Mesenchymal stem cell (in vitro differentiated cells and primary cell): ENCODE data around the gene OR52E6.

Source experiments
- DNase-seq: peaks from one replicate; pipeline ENCODE4 v3.0.0-alpha.2; 2013
- H2AFZ ChIP-seq: one replicate; pipeline ENCODE4 v1.6.1; 2013; ENCODE audit warnings: low read depth, mild to moderate bottlenecking, control low read depth, inconsistent platforms, low read length, moderate library complexity
- H2AK5ac ChIP-seq: 2 replicates; pipeline ENCODE4 v1.6.1; 2013; ENCODE audit warnings: low read length, moderate library complexity, mild to moderate bottlenecking, inconsistent platforms; ENCODE audit not compliant: severe bottlenecking
- H2BK120ac ChIP-seq: one replicate; pipeline ENCODE4 v1.6.1; 2013; ENCODE audit warnings: low read depth, mild to moderate bottlenecking, inconsistent platforms, low read length, moderate library complexity
- H2BK12ac ChIP-seq, 2 experiments: one replicate each; pipeline ENCODE4 v1.6.1; 2013; ENCODE audit warnings: inconsistent platforms in 2 of 2, low read length in 2 of 2, mild to moderate bottlenecking in 2 of 2, moderate library complexity in 2 of 2, control low read depth in 1 of 2
- H2BK15ac ChIP-seq: one replicate; pipeline ENCODE4 v1.6.1; 2013; ENCODE audit warnings: mild to moderate bottlenecking, low read depth, inconsistent platforms; ENCODE audit not compliant: poor library complexity, severe bottlenecking
- H2BK5ac ChIP-seq: 2 replicates; pipeline ENCODE4 v1.6.1; 2013; ENCODE audit warnings: low read depth, mild to moderate bottlenecking, low read length, control low read depth, inconsistent platforms; ENCODE audit not compliant: poor library complexity, severe bottlenecking
- H3K14ac ChIP-seq, 2 experiments: one replicate each; pipeline ENCODE4 v1.6.1; 2013; ENCODE audit warnings: inconsistent platforms in 2 of 2, low read length in 2 of 2, control low read depth in 1 of 2, mild to moderate bottlenecking in 1 of 2, moderate library complexity in 1 of 2
- H3K18ac ChIP-seq, 2 experiments: one replicate each; pipeline ENCODE4 v1.6.1; 2013; ENCODE audit warnings: inconsistent platforms in 2 of 2, low read length in 2 of 2, control low read depth in 1 of 2, low read depth in 1 of 2, mild to moderate bottlenecking in 1 of 2
- H3K23ac ChIP-seq, 2 experiments: one replicate each; pipeline ENCODE4 v1.6.1; 2013; ENCODE audit warnings: inconsistent platforms in 2 of 2, low read length in 2 of 2, mild to moderate bottlenecking in 2 of 2, moderate library complexity in 2 of 2, control low read depth in 1 of 2
- H3K27ac ChIP-seq: 2 replicates; pipeline ENCODE4 v1.5.1; 2013; ENCODE audit warnings: mild to moderate bottlenecking, moderate library complexity, low read length, control low read depth, inconsistent platforms; ENCODE audit not compliant: poor library complexity, severe bottlenecking
- H3K27me3 ChIP-seq, 2 experiments: 2 replicates each; pipeline versions ENCODE4 v1.6.1 to v1.7.0; 2013; ENCODE audit warnings: low read length in 2 of 2, mild to moderate bottlenecking in 2 of 2, moderate library complexity in 2 of 2, control low read depth in 1 of 2, inconsistent platforms in 1 of 2; ENCODE audit not compliant: control insufficient read depth in 1 of 2, insufficient read depth in 1 of 2
- H3K36me3 ChIP-seq, 2 experiments: 2 replicates each; pipeline versions ENCODE4 v1.6.1 to v1.7.0; 2013; ENCODE audit warnings: low read length in 2 of 2, control low read depth in 1 of 2, inconsistent platforms in 1 of 2, low read depth in 1 of 2, mild to moderate bottlenecking in 1 of 2; ENCODE audit not compliant: insufficient read depth in 2 of 2, control insufficient read depth in 1 of 2
- H3K4ac ChIP-seq, 2 experiments: one replicate each; pipeline ENCODE4 v1.6.1; 2013; ENCODE audit warnings: inconsistent platforms in 2 of 2, low read length in 2 of 2, mild to moderate bottlenecking in 2 of 2, moderate library complexity in 2 of 2, control low read depth in 1 of 2, low read depth in 1 of 2
- H3K4me1 ChIP-seq: 2 replicates; pipeline ENCODE4 v1.6.1; 2013; ENCODE audit warnings: low read depth, low read length, control low read depth; ENCODE audit not compliant: control insufficient read depth, insufficient read depth
- H3K4me2 ChIP-seq: 2 replicates; pipeline ENCODE4 v1.6.1; 2013; ENCODE audit warnings: low read length, mild to moderate bottlenecking, inconsistent platforms; ENCODE audit not compliant: poor library complexity, severe bottlenecking
- H3K4me3 ChIP-seq, 2 experiments: 2 replicates each; pipeline versions ENCODE4 v1.5.1 to v1.7.0; 2013; ENCODE audit warnings: low read length in 2 of 2, mild to moderate bottlenecking in 2 of 2, control low read depth in 1 of 2, low read depth in 1 of 2; ENCODE audit not compliant: insufficient read depth in 1 of 2
- H3K79me1 ChIP-seq: replicated peaks from 2 replicates; pipeline ENCODE4 v1.6.1; 2013; ENCODE audit warnings: mild to moderate bottlenecking, control low read depth, low read length, inconsistent platforms; ENCODE audit not compliant: poor library complexity, severe bottlenecking
- H3K9ac ChIP-seq: 2 replicates; pipeline ENCODE4 v1.7.0; 2013; ENCODE audit warnings: mild to moderate bottlenecking, low read length, moderate library complexity
- H3K9me3 ChIP-seq: 2 replicates; pipeline ENCODE4 v1.7.0; 2013; ENCODE audit warnings: mild to moderate bottlenecking, low read length; ENCODE audit not compliant: control insufficient read depth
- H4K8ac ChIP-seq: one replicate; pipeline ENCODE4 v1.6.1; 2013; ENCODE audit warnings: inconsistent platforms, mild to moderate bottlenecking, low read length, moderate library complexity
- H4K91ac ChIP-seq: one replicate; pipeline ENCODE4 v1.6.1; 2013; ENCODE audit warnings: mild to moderate bottlenecking, low read length, inconsistent platforms
- WGBS: methylation state at CpG from one replicate; pipeline ENCODE4 v1.1.7; 2013; ENCODE audit warnings: mixed read lengths; 5-methylcytosine and 5-hydroxymethylcytosine counted together

The OR52E6 gene

DNA sequence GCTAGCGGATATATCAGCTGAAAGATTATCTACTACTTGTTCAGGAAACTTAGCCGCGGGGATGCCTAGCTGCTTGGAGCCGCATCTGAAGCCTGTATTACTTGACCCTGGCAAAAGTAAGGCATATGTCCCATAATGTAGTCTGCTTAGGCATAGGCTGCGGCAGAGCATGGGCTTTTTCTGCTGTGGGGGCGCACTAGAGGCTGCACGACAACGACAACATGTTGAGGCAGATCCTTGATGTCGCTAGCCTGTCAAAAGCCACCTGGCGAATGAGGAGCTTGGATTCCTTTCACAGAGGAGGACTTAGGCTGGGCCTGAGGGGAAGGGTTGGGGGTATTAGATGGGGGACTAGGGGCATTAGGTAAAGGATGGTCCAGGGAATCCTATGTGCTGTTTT, 34.1 kb downstream of the OR52E6 start:
- peaks cover 5% of the 10 kb centered on the region for H3K9me3 ChIP-seq
- no peak overlapping the region for H3K27ac ChIP-seq
- H3K14ac ChIP-seq: no peak overlapping the region
- H2AK5ac ChIP-seq: no peak overlapping the region
- H3K9ac ChIP-seq: no peak overlapping the region
- WGBS: 64% methylated on average over 10 of the region's 10 CpGs
- H4K8ac ChIP-seq: no peak overlapping the region
- no peak overlapping the region for H2BK120ac ChIP-seq
- no peak overlapping the region for H3K23ac ChIP-seq
- H2AFZ ChIP-seq: no peak overlapping the region
- no peak overlapping the region for H4K91ac ChIP-seq
- H3K79me1 ChIP-seq: no peaks in the 10 kb centered on the region
- H3K4me2 ChIP-seq: no peak overlapping the region
- DNase-seq: no peak
- peaks cover 3% of the 10 kb centered on the region for H3K4me1 ChIP-seq
- H2BK5ac ChIP-seq: no peak overlapping the region
- H3K18ac ChIP-seq: no peak overlapping the region
- H2BK12ac ChIP-seq: no peak overlapping the region
- no peaks in the 10 kb centered on the region for H3K36me3 ChIP-seq
- no peak overlapping the region for H3K4ac ChIP-seq
- no peak overlapping the region for H3K4me3 ChIP-seq
- H3K27me3 ChIP-seq: peaks cover 4 to 12% of the 10 kb centered on the region in 2 experiments
- no peak overlapping the region for H2BK15ac ChIP-seq

DNA sequence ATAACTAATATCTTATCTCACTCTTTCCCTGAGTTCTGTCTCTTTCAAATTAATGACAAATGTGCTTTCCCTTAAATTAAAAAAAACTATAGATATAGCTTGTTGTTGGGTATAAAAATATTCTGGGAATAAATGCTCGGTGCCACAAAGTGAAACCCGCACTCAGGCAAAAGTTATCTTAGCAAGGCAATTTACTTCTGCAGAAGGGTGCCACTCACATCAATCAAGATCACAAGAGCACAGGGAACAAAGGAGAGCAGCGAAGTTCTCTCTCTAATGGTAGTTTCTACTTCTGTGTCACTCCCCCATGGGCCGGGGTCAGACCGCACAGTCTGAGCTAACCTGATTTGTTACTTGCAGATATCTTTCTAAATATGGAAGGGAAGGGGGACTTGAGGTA, 37.7 kb downstream of the OR52E6 start:
- no peak overlapping the region for H4K91ac ChIP-seq
- H3K4me3 ChIP-seq: no peak overlapping the region
- peaks cover 3% of the 10 kb centered on the region for H3K4me1 ChIP-seq
- no peak overlapping the region for H2BK5ac ChIP-seq
- H3K27me3 ChIP-seq: peaks cover 4 to 16% of the 10 kb centered on the region in 2 experiments
- no peak for DNase-seq
- no peak overlapping the region for H2AK5ac ChIP-seq
- H4K8ac ChIP-seq: no peak overlapping the region
- H3K18ac ChIP-seq: no peak overlapping the region
- H3K14ac ChIP-seq: no peak overlapping the region
- H3K9ac ChIP-seq: no peak overlapping the region
- H3K27ac ChIP-seq: no peak overlapping the region
- H2BK120ac ChIP-seq: no peak overlapping the region
- H3K4me2 ChIP-seq: no peak overlapping the region
- no peak overlapping the region for H2AFZ ChIP-seq
- no peak overlapping the region for H2BK15ac ChIP-seq
- no peak overlapping the region for H3K4ac ChIP-seq
- H3K23ac ChIP-seq: no peak overlapping the region
- peaks cover 5% of the 10 kb centered on the region for H3K9me3 ChIP-seq
- no peaks in the 10 kb centered on the region for H3K36me3 ChIP-seq
- no peaks in the 10 kb centered on the region for H3K79me1 ChIP-seq
- 93% methylated on average over 5 of the region's 5 CpGs for WGBS
- H2BK12ac ChIP-seq: no peak overlapping the region

DNA sequence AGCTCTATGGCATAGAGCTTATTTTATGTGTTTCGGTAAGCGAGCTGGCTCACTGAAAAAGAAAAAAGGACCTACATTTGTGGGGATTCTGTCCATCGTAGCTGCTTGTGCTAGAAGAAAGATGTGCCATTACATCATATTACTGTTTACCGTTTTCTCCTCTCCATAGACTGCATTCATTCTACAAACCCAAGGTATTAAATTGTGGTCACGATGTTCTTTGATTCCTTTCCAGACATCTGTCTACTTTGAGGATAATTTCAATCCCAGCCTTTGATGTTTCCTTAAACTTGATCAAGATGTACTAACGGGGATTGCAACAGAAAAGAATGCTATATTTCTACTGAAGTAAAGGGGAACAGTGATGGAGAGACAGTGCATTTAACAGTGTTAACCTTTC, 45.2 kb downstream of the OR52E6 start:
- peaks cover 0 to 4% of the 10 kb centered on the region in 2 experiments for H3K27me3 ChIP-seq
- H4K8ac ChIP-seq: no peak overlapping the region
- no peak overlapping the region for H3K9ac ChIP-seq
- no peaks in the 10 kb centered on the region for H3K79me1 ChIP-seq
- no peak overlapping the region for H2AK5ac ChIP-seq
- H3K14ac ChIP-seq: no peak overlapping the region
- DNase-seq: no peak
- no peaks in the 10 kb centered on the region for H3K4me1 ChIP-seq
- H2BK5ac ChIP-seq: no peak overlapping the region
- H3K27ac ChIP-seq: no peak overlapping the region
- 79% methylated on average over 3 of the region's 6 CpGs for WGBS
- H3K23ac ChIP-seq: no peak overlapping the region
- no peak overlapping the region for H3K4ac ChIP-seq
- H4K91ac ChIP-seq: no peak overlapping the region
- H3K4me3 ChIP-seq: no peak overlapping the region
- H3K4me2 ChIP-seq: no peak overlapping the region
- H2BK120ac ChIP-seq: no peak overlapping the region
- no peak overlapping the region for H2BK15ac ChIP-seq
- no peak overlapping the region for H2BK12ac ChIP-seq
- H3K18ac ChIP-seq: no peak overlapping the region
- H3K9me3 ChIP-seq: peaks cover 2% of the 10 kb centered on the region
- no peak overlapping the region for H2AFZ ChIP-seq
- H3K36me3 ChIP-seq: no peaks in the 10 kb centered on the region

DNA sequence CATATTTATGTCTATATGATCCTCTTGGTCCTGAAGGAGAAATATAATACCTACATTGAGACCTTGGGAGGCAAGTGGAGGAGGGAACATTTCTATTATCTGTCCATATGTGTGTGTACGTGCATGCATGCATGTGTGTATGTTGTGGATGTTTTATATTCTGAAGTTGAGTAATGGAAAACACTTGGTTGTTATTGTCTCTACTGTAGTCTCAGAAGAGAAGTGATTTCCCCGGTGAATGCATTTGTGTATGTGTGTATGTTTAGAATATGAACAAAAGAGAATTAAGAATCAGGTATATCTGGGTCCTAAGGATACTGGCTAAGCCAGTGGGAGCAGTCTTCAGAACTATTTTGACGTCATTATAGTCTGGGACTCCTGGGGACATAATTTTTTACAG, 50.5 kb downstream of the OR52E6 start, which contains the start of gene OR52N1:
TSS of gene OR52N1 (minus strand) at position 101 of the 400 bp plus-strand sequence. CDS start 2,449 bp downstream, outside the sequence.
- no peaks in the 10 kb centered on the region for H3K4me1 ChIP-seq
- no peak within 1 kb of the TSS for H3K27ac ChIP-seq
- H3K18ac ChIP-seq: no peak within 1 kb of the TSS
- no peak within 1 kb of the TSS for H3K14ac ChIP-seq
- H2AK5ac ChIP-seq: no peak within 1 kb of the TSS
- H2BK120ac ChIP-seq: no peak within 1 kb of the TSS
- H3K27me3 ChIP-seq: no peaks in the 10 kb centered on the region
- H3K4me3 ChIP-seq: no peak within 1 kb of the TSS
- WGBS: 65% methylated on average over 2 of the region's 3 CpGs
- H3K79me1 ChIP-seq: no peaks in the 10 kb centered on the region
- H2BK15ac ChIP-seq: no peak within 1 kb of the TSS
- H3K4ac ChIP-seq: no peak within 1 kb of the TSS
- no peaks in the 10 kb centered on the region for H3K36me3 ChIP-seq
- H3K4me2 ChIP-seq: no peak within 1 kb of the TSS
- H2BK5ac ChIP-seq: no peak within 1 kb of the TSS
- no peak within 1 kb of the TSS for H4K91ac ChIP-seq
- no peak within 1 kb of the TSS for H3K23ac ChIP-seq
- DNase-seq: no peak
- H4K8ac ChIP-seq: no peak within 1 kb of the TSS
- no peak within 1 kb of the TSS for H3K9ac ChIP-seq
- H2BK12ac ChIP-seq: no peak within 1 kb of the TSS
- H2AFZ ChIP-seq: no peak within 1 kb of the TSS
- peaks cover 2% of the 10 kb centered on the region for H3K9me3 ChIP-seq
